ENCODE results near the gene NOXA1. TPM values are rescaled to one million over a fixed set of nuclear protein-coding genes. Genes with fewer than 3 reads are reported as not detected.

NOXA1 gene
- total and polyA plus RNA-seq, 2 donors (not counting 1 experiment from before 2014, with no cell fraction given) = 0.08 to 0.66 TPM

DNA sequence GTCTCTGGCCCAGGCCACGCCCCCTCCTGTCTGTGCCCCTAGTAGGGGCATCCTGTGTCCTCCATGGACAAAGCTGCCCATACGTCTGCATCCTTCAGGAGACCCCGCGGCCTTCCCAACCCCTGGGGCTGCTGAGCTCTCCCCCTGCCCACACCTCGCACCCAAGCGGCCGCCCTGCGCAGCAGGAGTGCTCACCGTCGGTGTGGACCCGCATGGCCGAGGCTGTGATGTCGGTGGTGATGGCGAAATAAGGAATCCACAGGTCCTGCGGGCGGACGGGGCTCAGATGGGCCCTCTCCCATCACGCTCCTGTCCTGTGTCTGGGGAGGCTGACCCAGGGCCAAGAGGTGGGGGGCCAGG is 40.7 kb downstream of the NOXA1 start:
- H3K27ac ChIP-seq (ENCODE audit: insufficient read depth, low read length) = no peak overlapping the region
- no peaks in the 10 kb centered on the region for H3K27me3 ChIP-seq (ENCODE audit: control insufficient read depth, insufficient read depth, low read length)
- H3K4me1 ChIP-seq (ENCODE audit: control insufficient read depth, extremely low read depth, insufficient read depth, low read length) = no peaks in the 10 kb centered on the region
- H3K4me2 ChIP-seq (ENCODE audit: extremely low read depth, insufficient read depth, low read length) = no peak overlapping the region
- no peaks in the 10 kb centered on the region for H4K20me1 ChIP-seq (ENCODE audit: control insufficient read depth, extremely low read depth, insufficient read depth, low read length)
- TF ChIP-seq EZH2 (IDR thresholded peaks at IDR 0.05; ENCODE audit: low read length, missing control alignments) = no peak
- TF ChIP-seq, protein P1, sequence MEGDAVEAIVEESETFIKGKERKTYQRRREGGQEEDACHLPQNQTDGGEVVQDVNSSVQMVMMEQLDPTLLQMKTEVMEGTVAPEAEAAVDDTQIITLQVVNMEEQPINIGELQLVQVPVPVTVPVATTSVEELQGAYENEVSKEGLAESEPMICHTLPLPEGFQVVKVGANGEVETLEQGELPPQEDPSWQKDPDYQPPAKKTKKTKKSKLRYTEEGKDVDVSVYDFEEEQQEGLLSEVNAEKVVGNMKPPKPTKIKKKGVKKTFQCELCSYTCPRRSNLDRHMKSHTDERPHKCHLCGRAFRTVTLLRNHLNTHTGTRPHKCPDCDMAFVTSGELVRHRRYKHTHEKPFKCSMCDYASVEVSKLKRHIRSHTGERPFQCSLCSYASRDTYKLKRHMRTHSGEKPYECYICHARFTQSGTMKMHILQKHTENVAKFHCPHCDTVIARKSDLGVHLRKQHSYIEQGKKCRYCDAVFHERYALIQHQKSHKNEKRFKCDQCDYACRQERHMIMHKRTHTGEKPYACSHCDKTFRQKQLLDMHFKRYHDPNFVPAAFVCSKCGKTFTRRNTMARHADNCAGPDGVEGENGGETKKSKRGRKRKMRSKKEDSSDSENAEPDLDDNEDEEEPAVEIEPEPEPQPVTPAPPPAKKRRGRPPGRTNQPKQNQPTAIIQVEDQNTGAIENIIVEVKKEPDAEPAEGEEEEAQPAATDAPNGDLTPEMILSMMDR (conservative IDR thresholded peaks at IDR 0.05 in 1 of 2, IDR thresholded peaks at IDR 0.05 in 1 of 2; ENCODE audit: low read depth in 1 of 2, low read length in 2 of 2) = no peak
- H3K4me3 ChIP-seq (replicated peaks in 1 of 4; ENCODE audit: control extremely low read depth in 1 of 4, insufficient read depth in 1 of 4, low read depth in 3 of 4, low read length in 4 of 4) = no peak overlapping the region
- DNase-seq (ENCODE audit: low read depth in 2 of 2) = no peak
- no peaks in the 10 kb centered on the region for H3K36me3 ChIP-seq (ENCODE audit: control insufficient read depth, insufficient read depth, low read length)
- H3K79me2 ChIP-seq (ENCODE audit: control insufficient read depth, insufficient read depth, low read length) = no peaks in the 10 kb centered on the region
- H3K9me3 ChIP-seq (ENCODE audit: control insufficient read depth, insufficient read depth, low read depth, low read length) = no peaks in the 10 kb centered on the region
- no peak overlapping the region for H3K9ac ChIP-seq (ENCODE audit: insufficient read depth, low read length)
- no peak overlapping the region for H2AFZ ChIP-seq (ENCODE audit: low read length)

DNA sequence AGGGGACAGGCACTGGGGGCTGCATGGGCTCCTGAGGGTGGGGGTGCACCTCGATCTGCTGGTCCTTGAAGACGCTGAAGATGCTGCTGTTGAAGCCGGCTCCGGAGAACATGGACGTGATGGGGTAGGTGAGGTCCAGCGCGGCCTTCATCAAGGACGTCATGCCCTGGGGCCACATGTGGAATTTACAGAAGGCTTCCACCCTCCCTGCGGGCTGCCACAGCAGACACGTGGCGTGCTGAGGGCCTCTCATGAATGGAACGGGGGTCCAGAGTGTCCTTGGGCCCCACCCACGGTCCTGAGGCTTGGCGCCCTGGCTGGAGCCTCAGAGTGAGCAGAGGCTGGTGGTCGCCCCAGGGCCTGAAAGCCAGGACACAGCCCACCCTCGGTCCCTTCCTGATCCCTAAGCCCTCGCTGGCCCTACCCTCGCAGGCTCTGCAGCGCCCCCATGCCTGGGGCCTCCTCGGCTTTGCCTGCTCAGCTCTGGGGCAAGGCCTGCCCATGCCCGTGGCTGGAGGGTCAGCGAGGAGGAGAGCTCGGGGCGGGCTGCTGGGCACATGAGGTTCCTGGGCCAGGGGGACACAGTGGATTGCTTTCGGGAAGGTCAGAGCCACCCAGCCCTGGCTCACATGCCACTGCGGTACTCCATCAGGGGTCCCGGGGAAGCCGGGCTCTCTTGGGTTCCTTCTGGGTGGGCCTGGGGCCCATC is 41.3 kb downstream of the NOXA1 start:
- no peaks in the 10 kb centered on the region for H3K4me1 ChIP-seq (ENCODE audit: control insufficient read depth, extremely low read depth, insufficient read depth, low read length)
- no peak overlapping the region for H3K4me2 ChIP-seq (ENCODE audit: extremely low read depth, insufficient read depth, low read length)
- H3K27ac ChIP-seq (ENCODE audit: insufficient read depth, low read length) = no peak overlapping the region
- H3K36me3 ChIP-seq (ENCODE audit: control insufficient read depth, insufficient read depth, low read length) = no peaks in the 10 kb centered on the region
- H3K9ac ChIP-seq (ENCODE audit: insufficient read depth, low read length) = no peak overlapping the region
- H3K9me3 ChIP-seq (ENCODE audit: control insufficient read depth, insufficient read depth, low read depth, low read length) = no peaks in the 10 kb centered on the region
- no peak overlapping the region for H2AFZ ChIP-seq (ENCODE audit: low read length)
- no peaks in the 10 kb centered on the region for H3K79me2 ChIP-seq (ENCODE audit: control insufficient read depth, insufficient read depth, low read length)
- H3K27me3 ChIP-seq (ENCODE audit: control insufficient read depth, insufficient read depth, low read length) = peaks cover 2% of the 10 kb centered on the region
- H3K4me3 ChIP-seq (replicated peaks in 1 of 4; ENCODE audit: control extremely low read depth in 1 of 4, insufficient read depth in 1 of 4, low read depth in 3 of 4, low read length in 4 of 4) = no peak overlapping the region
- H4K20me1 ChIP-seq (ENCODE audit: control insufficient read depth, extremely low read depth, insufficient read depth, low read length) = no peaks in the 10 kb centered on the region
- no peak for TF ChIP-seq EZH2 (IDR thresholded peaks at IDR 0.05; ENCODE audit: low read length, missing control alignments)
- TF ChIP-seq, protein P1 (conservative IDR thresholded peaks at IDR 0.05 in 1 of 2, IDR thresholded peaks at IDR 0.05 in 1 of 2; ENCODE audit: low read depth in 1 of 2, low read length in 2 of 2) = no peak
- DNase-seq (ENCODE audit: low read depth in 2 of 2) = no peak

DNA sequence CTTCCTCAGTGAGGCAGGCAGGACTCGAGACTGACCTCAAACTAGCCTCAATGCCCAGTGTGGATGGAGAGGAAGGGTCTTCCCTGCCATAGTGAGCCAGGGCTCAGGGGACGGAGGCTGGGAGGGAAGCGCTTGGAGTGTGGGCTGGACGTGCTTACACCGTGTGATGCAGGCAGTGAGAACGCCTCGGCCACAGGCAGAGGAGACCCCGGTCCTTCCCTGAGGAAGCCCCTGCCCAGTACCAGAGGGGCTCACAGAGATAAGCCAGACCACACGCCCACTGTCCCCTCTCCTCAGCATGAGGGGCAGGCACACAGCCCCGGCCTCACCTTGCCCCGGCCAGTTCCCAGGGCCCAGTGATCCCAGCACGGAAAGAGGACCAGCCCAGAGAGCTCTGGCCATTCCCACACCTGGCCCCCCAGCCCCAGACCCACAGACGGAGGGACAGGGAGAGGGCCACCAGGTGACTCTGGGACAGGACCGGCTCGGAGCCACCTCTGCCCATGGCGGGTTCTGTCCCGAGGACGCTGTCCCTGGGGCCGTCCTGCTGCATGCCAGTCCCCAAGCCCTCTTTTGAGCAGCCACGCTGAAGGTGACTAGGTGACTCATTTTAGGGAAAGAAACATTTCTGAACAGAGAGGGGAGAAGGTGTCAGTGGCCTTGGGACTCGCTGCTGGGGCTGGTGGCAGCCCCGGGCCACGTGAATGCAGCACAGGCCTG is 42.0 kb downstream of the NOXA1 start:
- no peak overlapping the region for H3K27ac ChIP-seq (ENCODE audit: insufficient read depth, low read length)
- no peaks in the 10 kb centered on the region for H3K4me1 ChIP-seq (ENCODE audit: control insufficient read depth, extremely low read depth, insufficient read depth, low read length)
- peaks cover 2% of the 10 kb centered on the region for H3K27me3 ChIP-seq (ENCODE audit: control insufficient read depth, insufficient read depth, low read length)
- no peak overlapping the region for H3K9ac ChIP-seq (ENCODE audit: insufficient read depth, low read length)
- H3K79me2 ChIP-seq (ENCODE audit: control insufficient read depth, insufficient read depth, low read length) = no peaks in the 10 kb centered on the region
- H3K4me2 ChIP-seq (ENCODE audit: extremely low read depth, insufficient read depth, low read length) = no peak overlapping the region
- no peaks in the 10 kb centered on the region for H3K9me3 ChIP-seq (ENCODE audit: control insufficient read depth, insufficient read depth, low read depth, low read length)
- no peak overlapping the region for H3K4me3 ChIP-seq (replicated peaks in 1 of 4; ENCODE audit: control extremely low read depth in 1 of 4, insufficient read depth in 1 of 4, low read depth in 3 of 4, low read length in 4 of 4)
- no peaks in the 10 kb centered on the region for H3K36me3 ChIP-seq (ENCODE audit: control insufficient read depth, insufficient read depth, low read length)
- TF ChIP-seq EZH2 (IDR thresholded peaks at IDR 0.05; ENCODE audit: low read length, missing control alignments) = no peak
- TF ChIP-seq, protein P1 (conservative IDR thresholded peaks at IDR 0.05 in 1 of 2, IDR thresholded peaks at IDR 0.05 in 1 of 2; ENCODE audit: low read depth in 1 of 2, low read length in 2 of 2) = no peak
- no peaks in the 10 kb centered on the region for H4K20me1 ChIP-seq (ENCODE audit: control insufficient read depth, extremely low read depth, insufficient read depth, low read length)
- no peak overlapping the region for H2AFZ ChIP-seq (ENCODE audit: low read length)
- no peak for DNase-seq (ENCODE audit: low read depth in 2 of 2)

Measured in fibroblast of lung (primary cell).